Brain microvascular endothelial cell (primary cell): ENCODE data around the gene MRPL14.

Experiments used
- DNase-seq: peaks from one replicate; pipeline ENCODE4 v3.0.0-alpha.2; 2020
- H3K27ac ChIP-seq: fragments of 250-450 bp; sonication (Bioruptor Pico); 2 replicates; pipeline ENCODE4 v1.5.1; 2020; ENCODE audit warnings: mild to moderate bottlenecking, moderate library complexity
- H3K27me3 ChIP-seq: fragments of 250-450 bp; sonication (Bioruptor Pico); replicated peaks from 2 replicates; pipeline ENCODE4 v1.5.1; 2020; ENCODE audit warnings: mild to moderate bottlenecking
- H3K36me3 ChIP-seq: fragments of 250-450 bp; sonication (Bioruptor Pico); replicated peaks from 2 replicates; pipeline ENCODE4 v1.5.1; 2020; ENCODE audit warnings: mild to moderate bottlenecking
- H3K4me3 ChIP-seq: 2 replicates; pipeline ENCODE4 v1.5.1; 2011; ENCODE audit warnings: low read depth, mild to moderate bottlenecking, control low read depth, low read length, moderate library complexity
- CTCF ChIP-seq: IDR thresholded peaks from 2 replicates; pipeline ENCODE4 v1.5.1; 2011; ENCODE audit warnings: low read depth, mild to moderate bottlenecking, moderate library complexity, low read length, control low read depth, inconsistent platforms; ENCODE audit errors: missing control alignments
- in situ Hi-C: cut with HindIII; loops from 2 replicates; pipeline ENCODE4 v1.10.0; 2017; ENCODE audit warnings: low sequenced_read_pairs, low pct_ligation_motif_present

The MRPL14 gene

GRCh38 chr6:44127186-44128019 lies at the start of gene MRPL14, which contains the start of gene TMEM63B:
MRPL14 (minus strand) TSS chr6:44127452; CDS start chr6:44116611, 10,841 bp downstream.
TMEM63B (plus strand) TSS chr6:44127554; CDS start chr6:44134585, 7,031 bp downstream.
- no peak for TF ChIP-seq CTCF
- H3K4me3 ChIP-seq, result peak within 1 kb of the TSS; percentile 80
- in situ Hi-C loops, result no loop called here
- H3K36me3 ChIP-seq, result no peaks in the 10 kb centered on the region
- H3K27me3 ChIP-seq, result no peaks in the 10 kb centered on the region
- DNase-seq, result peak; percentile 67
- H3K27ac ChIP-seq, result peak within 1 kb of the TSS; percentile 88

- no peak for DNase-seq
- Histone ChIP-seq H3K36me3 (no peaks in the 10 kb centered on the region), H3K4me3 (no peak overlapping the region), H3K27me3 (no peaks in the 10 kb centered on the region), H3K27ac (no peak overlapping the region)
- no peak for TF ChIP-seq CTCF
- in situ Hi-C loops, result no loop called here
These were observed 49.0 kb upstream of the MRPL14 start for GRCh38 chr6:44176130-44176761.

GRCh38 chr6:44172731-44173500 lies 45.7 kb upstream of the MRPL14 start:
- DNase-seq, result peak; percentile 72
- in situ Hi-C loops, result no loop called here
- H3K27ac ChIP-seq, result no peak overlapping the region
- peak; percentile 94 for TF ChIP-seq CTCF
- H3K36me3 ChIP-seq, result no peaks in the 10 kb centered on the region
- H3K4me3 ChIP-seq, result no peak overlapping the region
- peaks cover 5% of the 10 kb centered on the region for H3K27me3 ChIP-seq

- peak; percentile 1 for TF ChIP-seq CTCF
- no peak for DNase-seq
- Histone ChIP-seq H3K27ac (no peak overlapping the region), H3K36me3 (no peaks in the 10 kb centered on the region), H3K4me3 (no peak overlapping the region), H3K27me3 (peaks cover 5% of the 10 kb centered on the region)
- in situ Hi-C loops, result no loop called here
These were observed 44.8 kb upstream of the MRPL14 start for GRCh38 chr6:44171899-44172546.

- no peak for DNase-seq
- in situ Hi-C loops, result no loop called here
- Histone ChIP-seq H3K4me3 (no peak overlapping the region), H3K36me3 (no peaks in the 10 kb centered on the region), H3K27me3 (peaks cover 5% of the 10 kb centered on the region), H3K27ac (no peak overlapping the region)
- TF ChIP-seq CTCF, result no peak
These were observed 42.8 kb upstream of the MRPL14 start for GRCh38 chr6:44169886-44170570.
